Islet of Langerhans (tissue), 1 donor: Measurements from ENCODE around the gene NINJ2.

Experiments
- FAIRE-seq: peaks from one replicate; lab custom pipeline; 2011; peaks lifted over from hg19 to GRCh38; lab: Jason Lieb, UNC

The NINJ2 gene

GRCh38 chr12:569091-569676, 94.1 kb downstream of the NINJ2 start:
- FAIRE-seq = no peak

- no peak for FAIRE-seq
Measured at GRCh38 chr12:568486-568885, 94.8 kb downstream of the NINJ2 start.

DNA sequence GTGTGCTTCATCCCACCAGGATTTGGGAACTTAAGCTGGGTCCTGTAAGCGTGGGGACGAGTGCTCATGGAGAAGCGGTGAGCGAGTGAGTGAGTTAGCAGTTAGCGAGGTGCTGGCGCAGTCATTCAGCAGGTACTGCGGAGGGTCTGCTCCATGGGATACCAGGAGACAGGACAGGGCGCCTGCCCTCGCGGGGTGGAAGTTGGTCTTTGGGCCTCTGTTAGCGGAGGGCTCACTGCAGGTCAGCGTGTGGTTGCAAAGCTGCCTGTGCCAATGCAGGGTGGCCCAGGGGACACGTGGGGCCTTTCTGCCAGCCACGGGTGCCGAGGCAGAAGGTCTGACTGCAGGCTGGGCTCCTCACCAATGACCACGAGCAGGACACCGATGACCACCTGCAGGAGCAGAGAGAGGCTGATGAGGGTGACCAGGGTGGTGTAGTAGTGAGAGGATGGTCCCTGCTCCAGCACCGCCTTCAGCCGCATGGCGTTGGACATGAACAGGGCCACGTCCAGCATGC, 97.6 kb downstream of the NINJ2 start:
- no peak for FAIRE-seq

GRCh38 chr12:565161-565560, 98.1 kb downstream of the NINJ2 start:
- FAIRE-seq = no peak

DNA sequence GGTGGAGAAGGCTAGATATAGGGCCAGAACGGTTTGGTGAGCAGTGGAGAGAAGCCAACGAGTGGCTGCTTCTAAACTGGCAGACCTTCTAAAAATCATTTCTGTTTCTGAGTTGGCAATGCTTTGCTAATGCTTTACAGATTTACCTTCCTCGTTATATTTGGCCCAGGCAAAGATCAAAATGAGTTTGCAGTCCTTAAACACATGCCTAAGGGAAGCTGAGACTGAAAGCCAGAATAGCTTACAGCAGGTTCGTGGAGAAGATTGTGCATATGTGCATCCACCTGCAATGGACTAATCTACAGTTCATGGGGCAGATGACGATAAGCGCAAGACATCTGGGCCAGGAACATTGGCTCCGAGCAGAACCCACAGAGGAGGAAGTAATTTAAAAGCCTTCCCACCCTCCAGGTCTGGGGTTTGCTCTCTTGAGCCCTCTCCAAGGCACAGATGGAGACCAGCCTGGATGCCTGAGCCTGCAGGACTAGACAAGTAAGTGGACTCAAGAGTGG, 99.4 kb downstream of the NINJ2 start:
- no peak for FAIRE-seq

DNA sequence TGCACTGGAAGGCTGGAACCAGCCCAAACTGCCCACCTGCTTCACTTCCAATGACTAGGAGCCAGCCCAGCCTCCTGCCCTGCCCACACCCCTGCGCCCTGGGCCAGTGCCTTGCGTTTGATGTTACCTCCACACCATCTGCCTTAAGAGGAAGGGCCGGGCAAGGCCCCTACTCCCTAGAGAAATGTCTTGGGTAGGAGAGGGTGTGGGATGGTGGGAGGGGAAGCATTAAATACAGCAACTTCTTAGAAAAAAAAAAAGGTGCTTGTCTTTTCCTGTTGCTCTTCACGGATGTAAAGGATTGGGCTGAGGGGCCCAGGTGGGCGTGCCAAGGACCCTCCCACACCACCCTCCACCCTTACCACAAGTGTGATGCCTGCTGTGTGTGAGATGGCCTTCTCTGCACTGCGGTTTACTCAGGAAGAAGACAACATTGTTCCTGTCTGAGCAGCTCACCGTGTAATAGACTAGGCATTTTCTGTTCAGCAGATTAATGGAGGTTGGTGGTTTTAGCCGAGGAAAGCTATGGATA, 99.9 kb downstream of the NINJ2 start:
- no peak for FAIRE-seq

DNA sequence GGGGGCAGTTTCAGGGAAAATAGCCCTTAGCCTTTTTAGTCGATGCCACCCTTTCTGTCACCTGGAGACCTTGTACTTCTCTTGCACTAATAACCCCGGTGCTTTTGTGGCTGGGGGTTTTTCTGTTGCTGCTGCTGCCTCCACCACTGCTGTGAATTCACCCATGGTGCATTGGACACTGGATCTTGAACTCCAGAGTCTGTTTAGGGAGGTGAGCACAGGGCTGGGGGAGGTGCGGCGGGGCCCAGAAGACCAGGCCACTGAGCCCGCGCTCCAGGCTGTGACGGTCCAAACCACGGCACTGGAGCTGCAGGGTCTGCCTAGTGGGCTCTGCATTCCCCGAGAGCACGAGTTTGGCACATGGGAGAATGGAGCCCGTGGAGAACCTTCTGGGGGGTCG, 100.6 kb downstream of the NINJ2 start:
- no peak for FAIRE-seq

GRCh38 chr12:561908-562593, 101.2 kb downstream of the NINJ2 start:
- no peak for FAIRE-seq

DNA sequence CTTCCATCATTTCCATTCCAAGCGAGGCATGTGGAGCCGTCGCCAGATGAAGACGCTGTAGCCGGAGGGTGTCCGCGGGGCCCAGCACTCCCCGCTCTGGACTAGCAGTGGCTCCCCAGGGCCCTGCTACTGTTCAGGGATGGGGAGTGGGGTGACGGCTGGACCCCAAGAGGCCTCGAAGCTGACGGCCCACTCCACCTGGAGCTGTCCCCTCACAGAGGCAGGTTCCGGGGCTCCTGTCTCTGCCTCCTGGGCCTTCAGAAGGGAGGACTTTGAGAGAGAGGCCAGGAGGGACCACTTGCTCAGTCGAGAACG, 101.9 kb downstream of the NINJ2 start:
- FAIRE-seq = no peak

DNA sequence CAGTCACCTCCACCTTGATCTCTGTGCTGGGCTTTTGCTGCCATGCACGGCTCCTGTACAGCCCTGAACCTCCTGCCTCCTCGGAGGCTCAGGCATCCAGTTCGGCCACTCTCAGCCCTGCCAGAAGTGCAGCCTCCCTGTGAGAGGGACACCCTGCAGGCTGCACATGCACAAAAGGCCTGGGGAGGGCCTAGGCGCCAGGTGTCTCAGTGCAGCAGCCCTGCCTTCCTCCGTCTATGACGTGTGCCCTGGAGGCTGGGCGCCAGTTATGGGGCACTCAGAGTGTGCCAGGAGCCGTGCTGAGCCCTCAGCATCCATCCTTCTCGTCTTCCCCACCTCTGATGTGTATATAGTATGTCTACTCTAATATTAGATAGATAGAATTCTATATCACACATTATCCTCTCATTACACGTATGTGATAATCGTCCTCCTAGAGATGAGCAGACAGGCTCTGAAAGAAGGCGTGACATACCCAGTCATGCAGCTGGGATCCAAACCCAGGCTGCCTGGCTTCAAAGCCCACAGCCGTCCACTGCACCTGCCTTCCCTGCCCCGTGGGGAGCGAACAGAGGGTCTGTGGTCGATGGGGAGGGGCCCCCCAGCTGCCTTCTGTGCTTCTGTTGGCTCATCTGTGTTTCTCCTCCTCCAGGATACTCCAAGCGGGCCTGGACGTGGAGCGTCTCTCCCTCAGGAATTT, 102.4 kb downstream of the NINJ2 start:
- FAIRE-seq = no peak

DNA sequence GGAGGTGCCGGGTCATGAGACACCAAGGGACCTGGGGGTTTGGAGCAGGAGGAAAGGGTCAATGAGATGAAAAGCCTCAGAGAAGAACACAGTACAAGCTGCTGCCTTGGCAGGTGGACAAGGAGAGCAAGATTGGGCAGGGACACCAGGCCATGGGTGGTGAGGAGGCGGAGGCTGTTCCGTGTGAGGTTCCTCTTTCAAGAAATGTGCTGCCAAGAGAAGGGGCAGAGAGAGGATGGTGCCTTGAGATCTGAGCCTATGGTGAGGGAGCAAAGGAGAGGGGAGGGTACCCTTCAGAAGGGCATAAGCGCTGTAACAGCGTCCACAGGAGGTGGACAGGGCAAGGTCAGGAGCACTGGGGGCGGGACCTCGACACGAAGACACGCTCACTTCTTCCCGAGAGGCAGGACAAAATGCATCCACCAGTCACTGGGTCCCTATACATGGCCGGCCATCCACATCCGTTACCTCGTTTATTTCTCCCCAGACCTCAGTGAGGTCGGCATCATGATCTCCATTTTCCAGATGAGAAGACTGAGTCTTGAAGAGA, 103.3 kb downstream of the NINJ2 start:
- no peak for FAIRE-seq

- no peak for FAIRE-seq
Measured at GRCh38 chr12:559208-559905, 103.9 kb downstream of the NINJ2 start.

GRCh38 chr12:558580-558979, 104.7 kb downstream of the NINJ2 start:
- FAIRE-seq = no peak

- no peak for FAIRE-seq
Measured at GRCh38 chr12:556498-556897, 106.7 kb downstream of the NINJ2 start.

GRCh38 chr12:554001-554285, 109.3 kb downstream of the NINJ2 start:
- FAIRE-seq = no peak

GRCh38 chr12:553216-554000, 109.8 kb downstream of the NINJ2 start:
- FAIRE-seq = no peak

DNA sequence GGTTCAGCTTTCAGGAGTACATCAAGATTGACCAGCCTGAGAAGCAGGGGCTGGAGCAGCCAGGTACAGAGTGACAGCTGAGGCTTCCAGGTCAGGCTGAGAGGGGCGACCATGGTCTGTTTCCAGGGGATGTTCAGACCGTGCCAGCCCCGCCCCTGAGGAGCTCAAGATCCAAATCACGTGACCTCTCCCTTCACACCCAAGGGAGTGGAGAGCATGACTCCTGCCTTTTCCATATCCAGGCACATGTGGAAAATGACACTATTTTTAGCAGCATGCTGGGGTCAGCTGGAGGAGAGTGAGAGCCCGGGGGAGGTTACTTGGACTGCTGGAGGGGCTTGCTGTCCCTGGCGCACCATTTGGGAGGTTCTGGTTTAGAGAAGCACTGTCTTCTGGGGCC, 110.8 kb downstream of the NINJ2 start:
- FAIRE-seq = no peak

DNA sequence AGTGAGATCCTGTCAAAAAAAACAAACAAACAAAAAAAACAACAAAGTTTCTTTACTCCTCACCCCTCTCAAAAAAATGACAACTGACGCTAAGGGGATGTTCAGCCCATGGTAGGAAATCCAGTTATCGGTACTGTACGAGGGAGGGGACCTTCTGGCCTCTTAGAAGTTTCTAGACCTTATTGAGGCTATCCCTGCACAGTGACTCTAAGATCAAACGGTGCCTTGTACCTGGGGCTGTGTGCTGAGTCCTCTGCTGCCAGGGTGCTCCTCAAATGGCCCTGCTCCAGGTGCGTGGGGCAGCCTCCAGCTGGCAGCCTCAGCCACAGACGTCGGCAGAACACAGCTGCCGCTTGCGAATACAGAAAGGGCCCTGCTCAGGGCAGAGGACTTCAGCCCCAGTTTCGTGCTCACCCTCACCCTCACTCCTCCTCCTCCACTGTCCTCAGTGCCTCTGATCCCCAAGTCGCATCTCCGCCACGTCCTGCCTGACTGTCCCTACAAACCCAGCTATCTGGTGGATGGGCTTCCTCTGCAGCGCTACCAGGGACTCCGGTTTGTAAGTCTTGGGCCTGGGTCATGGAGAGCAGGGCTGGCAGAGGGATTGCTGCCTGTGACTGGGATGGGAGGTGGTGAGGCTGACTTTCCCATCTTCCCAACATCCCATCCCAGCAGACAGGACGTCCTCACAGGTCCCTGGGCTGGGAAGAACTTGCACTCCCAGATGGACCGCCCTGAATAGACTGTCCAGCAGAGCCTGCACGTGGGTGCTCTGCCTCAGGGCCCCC, 112.6 kb downstream of the NINJ2 start:
- no peak for FAIRE-seq

DNA sequence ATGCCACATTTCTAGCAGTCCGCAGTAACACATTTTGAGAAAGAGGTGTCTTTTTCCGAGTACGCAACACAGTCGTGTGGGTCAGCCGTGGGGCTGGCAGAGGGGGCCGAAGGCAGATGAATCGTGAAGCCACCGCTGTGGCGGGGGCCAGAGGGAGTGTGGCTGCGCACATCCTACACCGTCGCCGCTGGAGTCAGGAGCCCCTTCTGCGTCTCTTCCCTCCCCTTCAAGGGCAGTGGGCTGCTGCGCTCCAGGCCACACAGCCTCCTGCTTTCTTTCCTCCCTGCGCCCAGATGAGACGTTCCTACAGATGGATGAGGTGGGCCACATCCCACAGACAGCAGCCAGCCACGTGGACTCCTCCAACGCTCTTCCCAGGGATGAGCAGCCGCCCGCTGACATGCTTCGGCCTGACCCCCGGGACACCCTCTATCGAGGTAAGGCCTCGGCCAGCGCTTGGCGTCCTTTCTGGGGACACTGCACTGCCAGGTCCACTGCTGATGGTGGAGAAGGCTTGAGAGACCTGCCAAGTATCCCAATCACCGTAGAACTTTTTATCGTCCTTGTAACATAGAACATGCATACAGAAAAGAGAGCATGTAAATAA, 113.7 kb downstream of the NINJ2 start:
- no peak for FAIRE-seq

GRCh38 chr12:547883-548470, 115.3 kb downstream of the NINJ2 start:
- no peak for FAIRE-seq
